NCI-H510A treated with DMSO at 0.1 percent for 48 hours (cell line): ENCODE data around the gene SSPN.

Experiments used
- DNase-seq: peaks from one replicate; lab custom pipeline; 2025; lab: John Stamatoyannopoulos, UW

Gene SSPN

GRCh38 chr12:26187014-26187798 is 8.2 kb upstream of the SSPN start:
- no peak for DNase-seq

- no peak for DNase-seq
Observed at GRCh38 chr12:26188127-26188526, 7.2 kb upstream of the SSPN start.

- DNase-seq = no peak
Observed at GRCh38 chr12:26188641-26189040, 6.7 kb upstream of the SSPN start.

GRCh38 chr12:26192142-26192541 is 3.2 kb upstream of the SSPN start:
- no peak for DNase-seq

- no peak for DNase-seq
Observed at GRCh38 chr12:26193539-26193938, 1.8 kb upstream of the SSPN start.

GRCh38 chr12:26195641-26196420 is 458 bp downstream of the SSPN start:
- no peak for DNase-seq

GRCh38 chr12:26196421-26196716 is 996 bp downstream of the SSPN start:
- DNase-seq = no peak

GRCh38 chr12:26197832-26198231 is 2.5 kb downstream of the SSPN start:
- peak; percentile 23 for DNase-seq

- DNase-seq = no peak
Observed at GRCh38 chr12:26198742-26199141, 3.4 kb downstream of the SSPN start.

- no peak for DNase-seq
Observed at GRCh38 chr12:26203167-26203780, 7.9 kb downstream of the SSPN start.

- DNase-seq = no peak
Observed at GRCh38 chr12:26204612-26205289, 9.4 kb downstream of the SSPN start.

- DNase-seq = no peak
Observed at GRCh38 chr12:26205298-26205697, 9.9 kb downstream of the SSPN start.

GRCh38 chr12:26205941-26206340 is 10.6 kb downstream of the SSPN start:
- DNase-seq = no peak

- no peak for DNase-seq
Observed at GRCh38 chr12:26211331-26211730, 16.0 kb downstream of the SSPN start.

- no peak for DNase-seq
Observed at GRCh38 chr12:26212396-26212795, 17.0 kb downstream of the SSPN start.

GRCh38 chr12:26212988-26213387 is 17.6 kb downstream of the SSPN start:
- no peak for DNase-seq

GRCh38 chr12:26214121-26214520 is 18.7 kb downstream of the SSPN start:
- DNase-seq = no peak

- DNase-seq = no peak
Observed at GRCh38 chr12:26219736-26220135, 24.4 kb downstream of the SSPN start.

- DNase-seq = no peak
Observed at GRCh38 chr12:26224657-26225056, 29.3 kb downstream of the SSPN start.

GRCh38 chr12:26226122-26226521 is 30.7 kb downstream of the SSPN start:
- DNase-seq = no peak

- DNase-seq = peak; percentile 25
Observed at GRCh38 chr12:26226629-26227360, 31.4 kb downstream of the SSPN start.

GRCh38 chr12:26227361-26227745 is 32.0 kb downstream of the SSPN start:
- no peak for DNase-seq
